ENCODE data around the gene CENPP. TPM values are rescaled to one million over a fixed set of nuclear protein-coding genes. Genes with fewer than 3 reads are reported as not detected.

CENPP gene
- total RNA-seq, 1 experiment from 2014 or later = 8.3 TPM

GRCh38 chr9:92626484-92626883 is 300.7 kb downstream of the CENPP start:
- Histone ChIP-seq H3K4me3 (ENCODE audit: low read length) (no peak overlapping the region), H3K9ac (ENCODE audit: low read length) (no peak overlapping the region), H3K27ac (ENCODE audit: low read length) (no peak overlapping the region), H3K4me2 (ENCODE audit: low read length) (no peak overlapping the region), H3K9me2 (replicated peaks; ENCODE audit: low read length) (no peaks in the 10 kb centered on the region), H4K20me1 (ENCODE audit: low read length) (no peaks in the 10 kb centered on the region), H3K27me3 (ENCODE audit: low read length) (no peaks in the 10 kb centered on the region), H3K4me1 (ENCODE audit: insufficient read depth, low read length) (peaks cover 16% of the 10 kb centered on the region), H3F3A (ENCODE audit: low read length, unreplicated experiment) (no peaks in the 10 kb centered on the region), H3K79me2 (ENCODE audit: low read length) (0 out of 2 replicates have a peak, but pooled peaks cover 3% of the 10 kb centered on the region), H3K36me3 (ENCODE audit: low read depth, low read length) (peaks cover 3% of the 10 kb centered on the region; the same call in 1 of the 2 replicates), H3K9me3 (ENCODE audit: low read length) (no peaks in the 10 kb centered on the region), H2AFZ (ENCODE audit: low read length) (no peak overlapping the region)
- ChIA-PET CTCF (no interaction called here), POLR2A (ENCODE audit: unreplicated experiment) (no interaction called here)
- DNase-seq = no peak
- no TSS peak for BruUV-seq (replicated peaks)
- ATAC-seq = no peak
- no peak for TF ChIP-seq EZH2 (IDR thresholded peaks at IDR 0.05; ENCODE audit: low read length, unreplicated experiment)
- TF ChIP-seq EZH2phosphoT487 (IDR thresholded peaks at IDR 0.05; ENCODE audit: borderline replicate concordance, low read length) = no peak
- TF ChIP-seq CTCF (conservative IDR thresholded peaks at IDR 0.05; ENCODE audit: low read depth, low read length) = no peak
- intact Hi-C loops (cut with micrococcal nuclease) = loop anchor here (10.0 kb wide), 1 partner anchor 122 kb away; no protein-coding TSS in a partner anchor

- Histone ChIP-seq H3K4me2 (ENCODE audit: low read length) (no peak overlapping the region), H2AFZ (ENCODE audit: low read length) (no peak overlapping the region), H4K20me1 (ENCODE audit: low read length) (no peaks in the 10 kb centered on the region), H3K9me2 (replicated peaks; ENCODE audit: low read length) (no peaks in the 10 kb centered on the region), H3F3A (ENCODE audit: low read length, unreplicated experiment) (no peaks in the 10 kb centered on the region), H3K36me3 (ENCODE audit: low read depth, low read length) (peaks cover 10% of the 10 kb centered on the region), H3K27me3 (ENCODE audit: low read length) (no peaks in the 10 kb centered on the region), H3K27ac (ENCODE audit: low read length) (no peak overlapping the region), H3K4me3 (ENCODE audit: low read length) (no peak overlapping the region), H3K9ac (ENCODE audit: low read length) (no peak overlapping the region), H3K79me2 (ENCODE audit: low read length) (0 out of 2 replicates have a peak, but pooled peaks cover 3% of the 10 kb centered on the region), H3K4me1 (ENCODE audit: insufficient read depth, low read length) (peaks cover 16% of the 10 kb centered on the region), H3K9me3 (ENCODE audit: low read length) (no peaks in the 10 kb centered on the region)
- intact Hi-C loops (cut with micrococcal nuclease) = loop anchor here (10.0 kb wide), 1 partner anchor 123 kb away; no protein-coding TSS in a partner anchor
- DNase-seq (no peak), ATAC-seq (no peak)
- no TSS peak for BruUV-seq (replicated peaks)
- ChIA-PET CTCF (no interaction called here), POLR2A (ENCODE audit: unreplicated experiment) (no interaction called here)
- TF ChIP-seq EZH2 (IDR thresholded peaks at IDR 0.05; ENCODE audit: low read length, unreplicated experiment) (no peak), EZH2phosphoT487 (IDR thresholded peaks at IDR 0.05; ENCODE audit: borderline replicate concordance, low read length) (no peak), CTCF (conservative IDR thresholded peaks at IDR 0.05; ENCODE audit: low read depth, low read length) (no peak)
Measured at GRCh38 chr9:92627651-92628050, 301.9 kb downstream of the CENPP start.

- Histone ChIP-seq H3F3A (ENCODE audit: low read length, unreplicated experiment) (no peaks in the 10 kb centered on the region), H4K20me1 (ENCODE audit: low read length) (no peaks in the 10 kb centered on the region), H3K4me1 (ENCODE audit: insufficient read depth, low read length) (no peaks in the 10 kb centered on the region), H3K27me3 (ENCODE audit: low read length) (no peaks in the 10 kb centered on the region), H3K79me2 (ENCODE audit: low read length) (0 out of 2 replicates have a peak, but pooled peaks cover 3% of the 10 kb centered on the region), H3K9me2 (replicated peaks; ENCODE audit: low read length) (no peaks in the 10 kb centered on the region), H3K9me3 (ENCODE audit: low read length) (no peaks in the 10 kb centered on the region), H3K36me3 (ENCODE audit: low read depth, low read length) (peaks cover 22% of the 10 kb centered on the region), H3K4me2 (ENCODE audit: low read length) (no peak overlapping the region), H3K9ac (ENCODE audit: low read length) (no peak overlapping the region), H3K4me3 (ENCODE audit: low read length) (no peak overlapping the region), H3K27ac (ENCODE audit: low read length) (no peak overlapping the region), H2AFZ (ENCODE audit: low read length) (no peak overlapping the region)
- intact Hi-C loops (cut with micrococcal nuclease) = loop anchor here (5.0 kb wide), 2 partner anchors 289 to 489 kb away; no protein-coding TSS in a partner anchor
- ChIA-PET POLR2A (ENCODE audit: unreplicated experiment) (no interaction called here), CTCF (no interaction called here)
- TF ChIP-seq EZH2 (IDR thresholded peaks at IDR 0.05; ENCODE audit: low read length, unreplicated experiment) (no peak), CTCF (conservative IDR thresholded peaks at IDR 0.05; ENCODE audit: low read depth, low read length) (no peak), EZH2phosphoT487 (IDR thresholded peaks at IDR 0.05; ENCODE audit: borderline replicate concordance, low read length) (no peak)
- DNase-seq = no peak
- ATAC-seq = no peak
- no TSS peak for BruUV-seq (replicated peaks)
Measured at GRCh38 chr9:92631452-92632343, 305.9 kb downstream of the CENPP start.

Measured in PC-3 (cell line).